Spleen (tissue), 11 donors: ENCODE results near the gene SIX5. TPM values are rescaled to one million over a fixed set of nuclear protein-coding genes. Genes with fewer than 3 reads are reported as not detected.
A peak's percentile ranks its signal among the peaks of the same experiment; 100 is the strongest.

ENCODE experiments used
- DNase-seq: peaks from one replicate; pipeline ENCODE4 v3.0.0-alpha.2; 2020
- H3K27ac ChIP-seq, 8 donors: fragments of 200-600 bp; sonication (generic) in 7 of 8; 1 replicate in 4 of 8; 2 replicates in 4 of 8; pipeline versions ENCODE4 v1.5.0 to v1.8.0; 2016 to 2021; ENCODE audit warnings: inconsistent platforms in 4 of 8, mild to moderate bottlenecking in 4 of 8, moderate library complexity in 1 of 8
- H3K27me3 ChIP-seq, 7 donors: fragments of 200-600 bp; sonication (generic) in 6 of 7; replicated peaks in 1 of 7; 1 replicate in 4 of 7; 2 replicates in 3 of 7; pipeline versions ENCODE4 v1.5.0 to v1.8.0; 2016 to 2021; ENCODE audit warnings: inconsistent platforms in 3 of 7, mild to moderate bottlenecking in 1 of 7
- H3K36me3 ChIP-seq, 6 donors: fragments of 200-600 bp; sonication (generic) in 5 of 6; 1 replicate in 4 of 6; 2 replicates in 2 of 6; pipeline versions ENCODE4 v1.5.0 to v1.8.0; 2016 to 2021; ENCODE audit warnings: inconsistent platforms in 2 of 6
- H3K4me1 ChIP-seq, 6 donors: fragments of 200-600 bp; sonication (generic) in 5 of 6; 1 replicate in 3 of 6; 2 replicates in 3 of 6; pipeline versions ENCODE4 v1.5.0 to v1.8.0; 2016 to 2021; ENCODE audit warnings: inconsistent platforms in 3 of 6
- H3K4me3 ChIP-seq, 8 donors: fragments of 200-600 bp; sonication (generic) in 7 of 8; 1 replicate in 4 of 8; 2 replicates in 4 of 8; pipeline versions ENCODE4 v1.5.0 to v1.8.0; 2016 to 2021; ENCODE audit warnings: inconsistent platforms in 4 of 8, mild to moderate bottlenecking in 4 of 8, moderate library complexity in 2 of 8
- H3K9me3 ChIP-seq, 8 donors: fragments of 200-600 bp; sonication (generic) in 7 of 8; 1 replicate in 4 of 8; 2 replicates in 4 of 8; pipeline versions ENCODE4 v1.5.0 to v1.8.0; 2016 to 2021; ENCODE audit warnings: inconsistent platforms in 4 of 8
- CTCF ChIP-seq, 11 experiments: fragments of 200-600 bp in 7 of 11; fragments of 450-650 bp in 4 of 11; sonication (generic) in 4 of 11; IDR thresholded peaks in 8 of 11; conservative IDR thresholded peaks in 3 of 11; 1 replicate in 7 of 11; 2 replicates in 4 of 11; pipeline versions ENCODE4 v1.4.0 to v1.8.0; 2016 to 2021; ENCODE audit warnings: antibody characterized with exemption in 11 of 11, inconsistent platforms in 4 of 11, mild to moderate bottlenecking in 1 of 11
- POLR2A ChIP-seq, 3 donors: fragments of 450-650 bp; IDR thresholded peaks; one replicate each; pipeline ENCODE4 v1.5.1; 2017; ENCODE audit warnings: antibody characterized with exemption in 3 of 3, mild to moderate bottlenecking in 1 of 3
- POLR2AphosphoS5 ChIP-seq, 3 donors: sonication (generic); formaldehyde crosslinking; IDR thresholded peaks; one replicate each; pipeline ENCODE4 v1.5.1; 2017; ENCODE audit warnings: antibody characterized with exemption in 3 of 3
- whole genome bisulfite sequencing, 5 donors: extraction: QIAGEN DNeasy Blood & Tissue Kit in 3 of 5; methylation state at CpG; one replicate each; pipeline versions ENCODE4 v1.1.5 to v1.1.7; 2013 to 2018; 5-methylcytosine and 5-hydroxymethylcytosine counted together
- intact Hi-C: fragments of 100-400 bp; cut with DNase I; formaldehyde crosslinking; loops from one replicate; pipeline ENCODE4 v1.15.0; 2023; ENCODE audit warnings: low total_unique reads
- polyA plus RNA-seq, 3 donors: library from polyadenylated mRNA; stranded (reverse); fragments of 200-250 nt; gene quantifications; one replicate each; pipeline ENCODE4 v1.2.1, GENCODE V29; 2013
- total RNA-seq, 7 donors: library from RNA; depleted of rRNA in 3 of 7; stranded (reverse); fragments of >200 nt in 3 of 7; fragmentation: NEBNext Ultra II Directional in 4 of 7; extraction: Animal tissue kit (Norgen Biotek cat#: 25700) in 4 of 7; gene quantifications; one replicate each; pipeline versions ENCODE4 v1.1.0 to v1.2.1, GENCODE V29; 2016 to 2021
- donor health status: healthy with polysubstance abuse.
- donor health status: DM: no; HTN: no; CAD: no; lungs with moderate emphysema.
- donor health status: DM: no; HTN: no; CAD: no.
- donor health status: Bipolar disorder and iron deficiency.
- donor health status: healthy.
- donor health status: DM: no; HTN: no; CAD: no.
- donor health status: DM: yes; HTN: yes; CAD: no.

The SIX5 gene
- total and polyA plus RNA-seq, 10 donors = 4.4 to 13.2 (median 8.1) TPM

- Histone ChIP-seq H3K36me3 (peaks cover 0 to 65% (median 51%) of the 10 kb centered on the region in 6 donors), H3K27me3 (peaks cover 0 to 74% (median 0%) of the 10 kb centered on the region in 7 donors), H3K4me1 (peaks cover 18 to 49% (median 37%) of the 10 kb centered on the region in 6 donors), H3K9me3 (no peaks in the 10 kb centered on the region), H3K4me3 (no peak overlapping the region), H3K27ac (no peak overlapping the region)
- 93 to 95% (median 94%) methylated on average over 15 of the region's 15 CpGs for WGBS, 5 donors
- intact Hi-C loops = no loop called here
- TF ChIP-seq POLR2AphosphoS5 (IDR thresholded peaks at IDR 0.05) (no peak), POLR2A (IDR thresholded peaks at IDR 0.05) (no peak), CTCF (IDR thresholded peaks at IDR 0.05 in 8 of 11, conservative IDR thresholded peaks at IDR 0.05 in 3 of 11) (no peak)
- no peak for DNase-seq
Measured at GRCh38 chr19:45789035-45789786, 20.2 kb upstream of the SIX5 start.

- Histone ChIP-seq H3K36me3 (peaks cover 0 to 72% (median 51%) of the 10 kb centered on the region in 6 donors), H3K4me1 (peaks cover 12 to 56% (median 36%) of the 10 kb centered on the region in 6 donors), H3K9me3 (no peaks in the 10 kb centered on the region), H3K27ac (no peak overlapping the region), H3K4me3 (no peak overlapping the region), H3K27me3 (peaks cover 0 to 82% (median 0%) of the 10 kb centered on the region in 7 donors)
- DNase-seq = no peak
- WGBS, 5 donors = 93 to 97% (median 93%) methylated on average over 8 to 21 of the region's 21 CpGs
- TF ChIP-seq POLR2AphosphoS5 (IDR thresholded peaks at IDR 0.05) (peak in 1 of 3 donors; percentile 6), POLR2A (IDR thresholded peaks at IDR 0.05) (no peak)
- intact Hi-C loops = no loop called here
Measured at GRCh38 chr19:45786533-45786894, 17.5 kb upstream of the SIX5 start.

- Histone ChIP-seq H3K4me1 (peaks cover 6 to 56% (median 36%) of the 10 kb centered on the region in 6 donors), H3K27me3 (peaks cover 0 to 88% (median 0%) of the 10 kb centered on the region in 7 donors), H3K4me3 (no peak overlapping the region), H3K9me3 (no peaks in the 10 kb centered on the region), H3K36me3 (peaks cover 0 to 72% (median 51%) of the 10 kb centered on the region in 6 donors), H3K27ac (no peak overlapping the region)
- TF ChIP-seq POLR2A (IDR thresholded peaks at IDR 0.05) = no peak
- peak in 1 of 3 donors; percentile 41 for TF ChIP-seq POLR2AphosphoS5 (IDR thresholded peaks at IDR 0.05)
- WGBS, 5 donors = 94 to 95% (median 94%) methylated on average over 37 to 57 of the region's 57 CpGs
- intact Hi-C loops = no loop called here
- no peak for DNase-seq
Measured at GRCh38 chr19:45785781-45786532, 16.9 kb upstream of the SIX5 start.

- peaks cover 0 to 96% (median 0%) of the 10 kb centered on the region in 7 donors for H3K27me3 ChIP-seq
- peaks cover 0 to 56% (median 36%) of the 10 kb centered on the region in 6 donors for H3K4me1 ChIP-seq
- 75 to 90% (median 82%) methylated on average over 5 of the region's 5 CpGs for WGBS, 5 donors
- no peak for DNase-seq
- peaks cover 0 to 64% (median 46%) of the 10 kb centered on the region in 6 donors for H3K36me3 ChIP-seq
- TF ChIP-seq CTCF (IDR thresholded peaks at IDR 0.05 in 8 of 11, conservative IDR thresholded peaks at IDR 0.05 in 3 of 11) = no peak
- H3K27ac ChIP-seq = peak overlapping the region in 2 of 8 donors; percentile 58 to 69
- no peak overlapping the region for H3K4me3 ChIP-seq
- intact Hi-C loops = no loop called here
- H3K9me3 ChIP-seq = no peaks in the 10 kb centered on the region
Measured at GRCh38 chr19:45785097-45785496, 16.0 kb upstream of the SIX5 start.

GRCh38 chr19:45784096-45784495 lies 15.0 kb upstream of the SIX5 start:
- peaks cover 0 to 54% (median 36%) of the 10 kb centered on the region in 6 donors for H3K36me3 ChIP-seq
- H3K27ac ChIP-seq = peak overlapping the region in 6 of 8 donors; percentile 27 to 71 (median 64)
- H3K9me3 ChIP-seq = no peaks in the 10 kb centered on the region
- peaks cover 0 to 97% (median 0%) of the 10 kb centered on the region in 7 donors for H3K27me3 ChIP-seq
- TF ChIP-seq POLR2AphosphoS5 (IDR thresholded peaks at IDR 0.05) (no peak), POLR2A (IDR thresholded peaks at IDR 0.05) (no peak), CTCF (IDR thresholded peaks at IDR 0.05 in 8 of 11, conservative IDR thresholded peaks at IDR 0.05 in 3 of 11) (no peak)
- WGBS, 5 donors = 75 to 93% (median 78%) methylated on average over 3 to 4 of the region's 4 CpGs
- intact Hi-C loops = no loop called here
- DNase-seq = no peak
- peaks cover 8 to 59% (median 46%) of the 10 kb centered on the region in 6 donors for H3K4me1 ChIP-seq
- no peak overlapping the region for H3K4me3 ChIP-seq
